ENCODE measurements around the gene NUTM2B. TPM values are rescaled to one million over a fixed set of nuclear protein-coding genes. Genes with fewer than 3 reads are reported as not detected.
"Not testable (repeated sequence)": the region's sequence is repeated elsewhere in the genome, so short reads cannot be mapped to it uniquely, and the experiment has no call there.

Gene NUTM2B
- total RNA-seq, 4 donors from 2014 or later = 0.22 to 2.8 (median 1.9) TPM

- 87 to 88% methylated on average over 3 of the region's 5 CpGs for WGBS, 2 donors
- intact Hi-C loops (cut with DNase I); H3K4me1 ChIP-seq: not testable (repeated sequence)
Measured at GRCh38 chr10:79697141-79697540, 5.9 kb upstream of the NUTM2B start.

GRCh38 chr10:79700381-79700944 is 2.6 kb upstream of the NUTM2B start:
- DNase-seq; H3K9me3 ChIP-seq; H3K27ac ChIP-seq; H3K4me3 ChIP-seq (replicated peaks in 1 of 3); intact Hi-C loops (cut with DNase I); H3K4me1 ChIP-seq; H3K36me3 ChIP-seq; H3K27me3 ChIP-seq: not testable (repeated sequence)
- 87% methylated on average over 6 to 26 of the region's 37 CpGs for WGBS, 2 donors

More at GRCh38 chr10:79697141-79697540, 5.9 kb upstream of the NUTM2B start:
- H3K9me3 ChIP-seq; H3K4me3 ChIP-seq (replicated peaks in 1 of 3); DNase-seq; H3K36me3 ChIP-seq; H3K27me3 ChIP-seq; H3K27ac ChIP-seq: not testable (repeated sequence)

DNA sequence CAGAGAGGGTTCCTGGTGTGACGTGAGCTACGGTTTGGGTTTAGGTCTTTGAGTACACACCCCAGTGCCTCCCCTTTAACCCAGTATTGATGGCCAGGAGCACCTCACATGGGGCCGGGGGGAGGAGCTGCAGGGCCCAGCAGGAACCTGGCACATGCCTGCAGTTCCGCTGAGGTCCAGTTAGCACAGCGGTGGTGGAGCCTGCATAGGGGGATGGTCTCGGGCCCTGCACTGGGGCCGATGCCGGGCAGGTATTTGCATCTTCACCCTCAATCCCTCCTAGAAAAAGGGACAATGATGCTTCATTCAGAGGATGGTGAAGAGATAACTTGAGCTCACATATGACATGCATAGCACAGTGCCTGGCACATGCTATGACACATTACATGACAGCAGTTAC is 4.0 kb downstream of the NUTM2B start:
- H3K27me3 ChIP-seq; H3K4me1 ChIP-seq; intact Hi-C loops (cut with DNase I); H3K9me3 ChIP-seq; H3K27ac ChIP-seq; DNase-seq; H3K4me3 ChIP-seq (replicated peaks in 1 of 3); H3K36me3 ChIP-seq: not testable (repeated sequence)
- WGBS, 2 donors = 100% methylated on average over 2 of the region's 8 CpGs; no CpG with 5 or more reads in 1 of the 2 donors

GRCh38 chr10:79714976-79715375 is 11.9 kb downstream of the NUTM2B start:
- DNase-seq; H3K9me3 ChIP-seq; H3K27me3 ChIP-seq; H3K4me1 ChIP-seq; H3K36me3 ChIP-seq; intact Hi-C loops (cut with DNase I); H3K27ac ChIP-seq; H3K4me3 ChIP-seq (replicated peaks in 1 of 3): not testable (repeated sequence)
- 94 to 100% methylated on average over 2 to 3 of the region's 3 CpGs for WGBS, 2 donors

DNA sequence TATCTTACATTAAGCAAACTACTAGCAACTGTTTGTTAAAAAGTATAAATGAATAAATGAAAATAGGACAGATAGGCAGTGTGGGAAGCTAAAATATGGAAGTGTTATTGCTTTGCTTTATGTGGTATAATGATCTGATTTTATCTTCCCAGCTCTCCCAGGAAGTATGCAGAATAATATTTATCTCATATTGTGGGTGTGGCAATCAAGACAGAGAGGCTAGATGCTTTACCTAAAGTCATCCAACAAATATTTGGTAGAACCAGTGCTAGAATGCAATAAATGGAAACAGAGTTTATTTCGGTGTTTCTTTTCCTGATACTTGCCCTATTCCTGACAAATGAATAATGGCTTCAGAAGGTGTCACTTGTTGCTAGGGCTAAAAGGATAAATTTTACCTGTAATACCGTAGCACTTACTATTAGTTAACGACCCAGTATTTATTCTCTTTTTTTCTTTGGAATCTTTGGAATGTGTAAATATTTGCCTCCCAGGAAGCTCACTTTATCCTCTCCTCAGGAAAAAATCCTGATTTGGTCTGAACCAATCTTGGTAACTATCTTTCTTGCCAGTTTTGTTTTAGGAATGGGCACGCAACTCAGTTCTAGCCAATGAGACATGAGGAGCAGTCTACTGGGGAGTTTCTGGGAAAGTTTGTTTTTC is 14.0 kb downstream of the NUTM2B start:
- H3K27ac ChIP-seq; intact Hi-C loops (cut with DNase I); H3K9me3 ChIP-seq; H3K4me1 ChIP-seq; H3K27me3 ChIP-seq; H3K4me3 ChIP-seq (replicated peaks in 1 of 3); H3K36me3 ChIP-seq; DNase-seq: not testable (repeated sequence)
- WGBS, 2 donors = 89 to 90% methylated on average over 3 of the region's 4 CpGs

DNA sequence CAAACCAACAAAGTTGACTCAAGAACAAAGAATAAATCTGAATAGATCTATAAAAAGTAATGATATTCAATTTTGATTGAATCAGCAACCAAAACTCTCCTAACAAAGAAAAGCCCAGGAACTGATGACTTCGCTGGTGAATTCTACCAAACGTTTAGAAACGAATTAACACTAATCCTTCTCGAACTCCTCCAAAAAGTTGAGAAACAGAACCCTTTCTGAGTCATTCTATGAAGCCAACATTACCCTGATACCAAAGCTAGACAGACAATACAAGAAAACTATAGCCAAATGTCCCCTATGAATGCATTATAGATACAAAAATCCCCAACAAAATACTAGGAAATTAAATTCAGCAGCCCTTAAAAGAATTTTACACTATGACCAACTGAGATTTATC is 17.0 kb downstream of the NUTM2B start:
- intact Hi-C loops (cut with DNase I); H3K4me3 ChIP-seq (replicated peaks in 1 of 3); H3K27me3 ChIP-seq; H3K36me3 ChIP-seq; H3K9me3 ChIP-seq; H3K27ac ChIP-seq; H3K4me1 ChIP-seq; DNase-seq: not testable (repeated sequence)
- WGBS, 2 donors = 88 to 100% methylated on average over 3 to 4 of the region's 4 CpGs

- H3K27ac ChIP-seq; H3K36me3 ChIP-seq; H3K27me3 ChIP-seq; intact Hi-C loops (cut with DNase I); DNase-seq; H3K4me1 ChIP-seq; H3K9me3 ChIP-seq; H3K4me3 ChIP-seq (replicated peaks in 1 of 3): not testable (repeated sequence)
- 96 to 100% methylated on average over 1 of the region's 1 CpG for WGBS, 2 donors
Measured at GRCh38 chr10:79726620-79727019, 23.6 kb downstream of the NUTM2B start.

DNA sequence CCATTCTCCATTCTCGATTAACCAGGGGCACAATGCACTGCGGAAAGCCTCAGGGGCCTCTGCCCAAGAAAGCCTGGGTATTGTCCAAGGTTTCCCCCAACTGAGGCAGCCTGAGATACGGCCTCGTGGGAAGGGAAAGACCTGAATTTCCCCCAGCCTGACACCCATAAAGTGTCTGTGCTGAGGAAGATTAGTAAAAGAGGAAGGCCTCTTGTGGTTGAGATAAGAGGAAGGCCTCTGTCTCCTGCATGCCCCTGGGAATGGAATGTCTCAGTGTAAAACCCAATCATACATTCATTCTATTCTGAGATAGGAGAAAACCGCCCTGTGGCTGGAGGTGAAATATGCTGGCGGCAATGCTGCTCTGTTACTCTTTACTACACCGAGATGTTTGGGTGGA is 41.8 kb downstream of the NUTM2B start:
- H3K36me3 ChIP-seq; H3K4me1 ChIP-seq; H3K27ac ChIP-seq; H3K4me3 ChIP-seq (replicated peaks in 1 of 3); H3K9me3 ChIP-seq; H3K27me3 ChIP-seq; DNase-seq; intact Hi-C loops (cut with DNase I): not testable (repeated sequence)
- 91 to 92% methylated on average over 7 of the region's 7 CpGs for WGBS, 2 donors

GRCh38 chr10:79748510-79748909 is 45.5 kb downstream of the NUTM2B start:
- H3K4me1 ChIP-seq; H3K9me3 ChIP-seq; DNase-seq; H3K27me3 ChIP-seq; intact Hi-C loops (cut with DNase I); H3K27ac ChIP-seq; H3K4me3 ChIP-seq (replicated peaks in 1 of 3); H3K36me3 ChIP-seq: not testable (repeated sequence)
- WGBS, 2 donors = 100% methylated on average over 2 of the region's 2 CpGs; no CpG with 5 or more reads in 1 of the 2 donors

- intact Hi-C loops (cut with DNase I); H3K4me3 ChIP-seq (replicated peaks in 1 of 3); H3K9me3 ChIP-seq; H3K27ac ChIP-seq; H3K36me3 ChIP-seq; DNase-seq; H3K4me1 ChIP-seq; H3K27me3 ChIP-seq: not testable (repeated sequence)
Measured at GRCh38 chr10:79753601-79754000, 50.6 kb downstream of the NUTM2B start.

DNA sequence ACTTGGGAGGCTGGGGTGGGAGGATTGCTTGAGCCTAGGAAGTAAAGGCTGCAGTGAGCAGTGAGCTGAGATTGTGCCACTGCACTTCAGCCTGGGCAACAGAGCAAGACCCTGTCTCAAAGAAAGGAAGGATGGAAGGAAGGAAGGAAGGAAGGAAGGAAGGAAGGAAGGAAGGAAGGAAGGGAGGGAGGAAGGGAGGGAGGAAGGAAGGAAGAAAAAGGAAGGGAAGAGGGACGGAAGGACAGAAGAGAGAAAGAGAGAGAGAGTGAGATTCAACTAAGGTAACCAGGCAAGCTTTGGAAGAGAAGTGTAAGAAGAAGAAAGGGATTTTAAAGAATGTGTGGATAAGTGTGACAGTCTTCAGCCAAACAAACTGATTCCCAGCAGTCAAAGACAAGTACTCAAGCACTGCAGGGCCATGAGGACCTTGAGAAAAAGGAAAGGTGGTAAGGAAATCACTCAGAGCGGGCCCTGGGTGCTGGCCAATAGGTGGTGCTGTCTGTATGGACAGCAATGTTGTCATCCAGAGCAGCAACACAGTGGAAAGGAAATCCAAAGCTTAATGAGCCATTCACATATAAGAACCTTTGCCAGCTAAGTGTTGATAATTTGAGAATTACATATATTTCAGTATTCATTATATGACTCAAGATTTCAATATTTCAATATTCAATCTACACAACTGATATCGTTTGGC is 55.4 kb downstream of the NUTM2B start:
- H3K27ac ChIP-seq; H3K27me3 ChIP-seq; H3K4me3 ChIP-seq (replicated peaks in 1 of 3); H3K9me3 ChIP-seq; intact Hi-C loops (cut with DNase I); H3K4me1 ChIP-seq; H3K36me3 ChIP-seq: not testable (repeated sequence)
- WGBS, 2 donors = 70 to 87% methylated on average over 3 of the region's 3 CpGs
- peak in 1 of 2 donors; percentile 1 for DNase-seq

Data from thyroid gland (tissue), 4 donors.